ENCODE measurements around the gene TXNDC16. TPM values are rescaled to one million over a fixed set of nuclear protein-coding genes. Genes with fewer than 3 reads are reported as not detected.

TXNDC16 gene
- total RNA-seq, 1 donor from 2014 or later, result 6.8 TPM

DNA sequence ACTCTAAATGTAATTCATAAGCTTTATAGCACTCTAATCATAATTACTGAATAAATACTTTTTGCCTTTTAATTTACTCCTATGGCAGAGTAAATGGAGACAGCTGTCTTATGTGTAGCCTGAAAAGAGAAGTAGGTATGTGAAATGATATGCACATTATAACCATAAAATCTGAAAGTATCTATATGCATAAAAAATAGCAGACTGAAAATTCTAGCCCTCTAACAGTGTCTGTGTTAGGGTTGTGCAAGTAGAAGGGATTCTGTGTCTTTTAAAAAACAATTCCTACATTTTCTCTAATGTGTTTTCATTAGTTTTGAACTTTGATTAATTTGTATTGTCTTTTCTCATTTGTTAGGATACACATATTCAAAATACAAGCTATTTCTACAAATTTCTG is 94.9 kb downstream of the TXNDC16 start:
- no peaks in the 10 kb centered on the region for H3K36me3 Mint-ChIP-seq (ENCODE audit: low read depth, unreplicated experiment)
- no peaks in the 10 kb centered on the region for H3K4me1 Mint-ChIP-seq (ENCODE audit: unreplicated experiment)
- H3K9me3 Mint-ChIP-seq (ENCODE audit: unreplicated experiment), result peaks cover 4% of the 10 kb centered on the region
- no peak overlapping the region for H3K27ac Mint-ChIP-seq (ENCODE audit: unreplicated experiment)
- no peak for DNase-seq (ENCODE audit: low spot score)
- H3K27me3 Mint-ChIP-seq (ENCODE audit: unreplicated experiment), result no peaks in the 10 kb centered on the region
- H3K4me3 Mint-ChIP-seq (ENCODE audit: unreplicated experiment), result no peak overlapping the region
- TF ChIP-seq, protein P1, sequence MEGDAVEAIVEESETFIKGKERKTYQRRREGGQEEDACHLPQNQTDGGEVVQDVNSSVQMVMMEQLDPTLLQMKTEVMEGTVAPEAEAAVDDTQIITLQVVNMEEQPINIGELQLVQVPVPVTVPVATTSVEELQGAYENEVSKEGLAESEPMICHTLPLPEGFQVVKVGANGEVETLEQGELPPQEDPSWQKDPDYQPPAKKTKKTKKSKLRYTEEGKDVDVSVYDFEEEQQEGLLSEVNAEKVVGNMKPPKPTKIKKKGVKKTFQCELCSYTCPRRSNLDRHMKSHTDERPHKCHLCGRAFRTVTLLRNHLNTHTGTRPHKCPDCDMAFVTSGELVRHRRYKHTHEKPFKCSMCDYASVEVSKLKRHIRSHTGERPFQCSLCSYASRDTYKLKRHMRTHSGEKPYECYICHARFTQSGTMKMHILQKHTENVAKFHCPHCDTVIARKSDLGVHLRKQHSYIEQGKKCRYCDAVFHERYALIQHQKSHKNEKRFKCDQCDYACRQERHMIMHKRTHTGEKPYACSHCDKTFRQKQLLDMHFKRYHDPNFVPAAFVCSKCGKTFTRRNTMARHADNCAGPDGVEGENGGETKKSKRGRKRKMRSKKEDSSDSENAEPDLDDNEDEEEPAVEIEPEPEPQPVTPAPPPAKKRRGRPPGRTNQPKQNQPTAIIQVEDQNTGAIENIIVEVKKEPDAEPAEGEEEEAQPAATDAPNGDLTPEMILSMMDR (IDR thresholded peaks at IDR 0.05; ENCODE audit: unreplicated experiment), result no peak

DNA sequence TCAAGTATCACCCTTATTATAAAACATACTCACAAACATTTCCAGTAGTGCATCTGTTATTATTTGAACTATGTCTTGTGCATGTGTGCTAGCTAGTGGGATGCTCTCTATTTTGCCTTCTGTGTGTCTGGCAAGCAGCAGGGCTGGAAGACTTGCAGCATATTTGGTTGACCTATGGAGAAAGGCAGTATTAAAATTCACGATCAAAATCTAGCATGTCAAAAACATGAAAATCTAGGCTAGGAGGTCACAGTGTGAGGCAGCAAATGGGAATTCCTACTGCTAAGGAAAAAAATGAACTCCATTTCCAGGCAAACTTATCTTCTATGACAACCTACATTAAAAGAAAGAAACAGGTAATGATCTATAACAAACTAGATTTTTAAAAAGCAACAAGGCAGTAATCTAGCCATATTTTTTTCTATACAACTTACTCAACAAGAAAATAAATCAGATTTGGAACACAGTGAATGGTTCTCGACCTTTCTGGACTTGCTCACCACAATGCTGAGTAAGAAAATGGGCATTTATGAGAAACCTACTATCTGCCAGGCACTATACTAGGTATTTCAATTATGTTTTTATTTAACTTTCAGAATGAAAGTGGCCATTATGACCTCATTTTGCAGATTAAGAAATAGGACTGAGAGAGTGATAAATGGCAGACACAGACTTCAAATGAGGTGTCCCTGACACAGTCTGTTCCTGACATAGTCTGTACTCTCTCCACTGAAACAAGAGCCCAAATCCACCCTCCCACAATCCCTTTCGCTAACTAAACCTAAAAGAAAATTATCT is 96.8 kb downstream of the TXNDC16 start:
- no peak overlapping the region for H3K4me3 Mint-ChIP-seq (ENCODE audit: unreplicated experiment)
- TF ChIP-seq, protein P1 (IDR thresholded peaks at IDR 0.05; ENCODE audit: unreplicated experiment), result no peak
- H3K9me3 Mint-ChIP-seq (ENCODE audit: unreplicated experiment), result no peaks in the 10 kb centered on the region
- H3K4me1 Mint-ChIP-seq (ENCODE audit: unreplicated experiment), result no peaks in the 10 kb centered on the region
- no peaks in the 10 kb centered on the region for H3K36me3 Mint-ChIP-seq (ENCODE audit: low read depth, unreplicated experiment)
- no peak for DNase-seq (ENCODE audit: low spot score)
- no peak overlapping the region for H3K27ac Mint-ChIP-seq (ENCODE audit: unreplicated experiment)
- no peaks in the 10 kb centered on the region for H3K27me3 Mint-ChIP-seq (ENCODE audit: unreplicated experiment)

DNA sequence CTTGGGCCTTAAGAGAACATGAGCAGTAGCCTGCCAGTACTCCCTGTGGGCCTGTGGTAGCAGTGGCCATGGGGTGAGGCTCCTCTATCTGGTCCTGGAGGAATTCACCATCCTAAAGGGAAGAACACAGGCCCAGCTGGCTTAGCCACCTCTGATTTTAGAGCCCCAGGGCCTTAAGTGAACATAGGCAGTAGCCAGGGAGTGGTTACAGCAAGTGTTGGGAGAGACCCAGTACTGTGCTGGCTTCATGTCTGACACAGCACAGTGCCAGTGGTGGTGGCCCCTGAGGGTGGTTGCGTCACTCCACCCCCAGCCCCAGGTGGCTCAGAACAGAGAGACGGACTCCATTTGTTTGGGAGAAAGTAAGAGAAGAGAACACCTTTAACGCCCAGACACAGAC is 105.1 kb downstream of the TXNDC16 start:
- DNase-seq (ENCODE audit: low spot score), result no peak
- no peaks in the 10 kb centered on the region for H3K27me3 Mint-ChIP-seq (ENCODE audit: unreplicated experiment)
- no peaks in the 10 kb centered on the region for H3K36me3 Mint-ChIP-seq (ENCODE audit: low read depth, unreplicated experiment)
- no peak overlapping the region for H3K4me3 Mint-ChIP-seq (ENCODE audit: unreplicated experiment)
- H3K9me3 Mint-ChIP-seq (ENCODE audit: unreplicated experiment), result no peaks in the 10 kb centered on the region
- no peaks in the 10 kb centered on the region for H3K4me1 Mint-ChIP-seq (ENCODE audit: unreplicated experiment)
- TF ChIP-seq, protein P1 (IDR thresholded peaks at IDR 0.05; ENCODE audit: unreplicated experiment), result no peak
- H3K27ac Mint-ChIP-seq (ENCODE audit: unreplicated experiment), result no peak overlapping the region

DNA sequence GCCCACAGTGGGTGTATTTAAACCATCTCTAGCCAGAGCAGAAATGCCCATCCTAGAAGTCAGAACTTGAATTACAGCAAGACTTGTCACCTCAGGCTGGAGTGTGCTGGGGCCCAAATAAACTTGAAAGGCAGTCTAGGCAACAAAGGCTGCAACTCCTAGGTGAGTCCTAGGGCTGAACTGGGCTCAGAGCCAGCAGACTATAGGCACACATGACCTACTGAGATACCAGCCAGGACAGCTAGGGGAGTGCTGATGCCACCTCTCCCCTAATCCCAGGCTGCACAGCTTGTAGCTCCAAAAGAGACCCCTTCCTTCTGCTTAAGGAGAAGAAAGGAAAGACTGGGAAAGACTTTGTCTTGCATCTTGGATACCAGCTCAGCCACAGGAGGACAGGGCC is 106.0 kb downstream of the TXNDC16 start:
- no peaks in the 10 kb centered on the region for H3K9me3 Mint-ChIP-seq (ENCODE audit: unreplicated experiment)
- H3K27me3 Mint-ChIP-seq (ENCODE audit: unreplicated experiment), result no peaks in the 10 kb centered on the region
- no peaks in the 10 kb centered on the region for H3K36me3 Mint-ChIP-seq (ENCODE audit: low read depth, unreplicated experiment)
- TF ChIP-seq, protein P1 (IDR thresholded peaks at IDR 0.05; ENCODE audit: unreplicated experiment), result no peak
- no peaks in the 10 kb centered on the region for H3K4me1 Mint-ChIP-seq (ENCODE audit: unreplicated experiment)
- no peak overlapping the region for H3K27ac Mint-ChIP-seq (ENCODE audit: unreplicated experiment)
- no peak overlapping the region for H3K4me3 Mint-ChIP-seq (ENCODE audit: unreplicated experiment)
- DNase-seq (ENCODE audit: low spot score), result no peak

DNA sequence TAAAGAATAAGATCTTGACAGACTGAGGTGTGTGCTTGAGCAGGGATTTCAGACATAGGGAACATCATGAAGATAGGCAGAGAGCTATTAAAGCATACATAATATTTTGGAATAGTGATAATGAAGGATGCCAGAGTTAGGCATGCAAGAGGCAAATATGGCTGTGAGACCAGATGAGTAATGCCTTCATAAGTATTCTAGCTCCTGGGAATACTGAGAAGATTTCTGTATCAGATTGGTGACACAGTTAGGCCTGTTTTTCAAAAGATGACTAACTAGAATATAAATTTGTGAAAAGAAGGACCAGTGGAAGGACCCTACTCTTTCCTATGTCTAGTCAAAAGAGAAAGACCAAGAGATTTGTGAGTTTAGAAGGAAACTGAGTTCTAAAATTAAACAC is 108.8 kb downstream of the TXNDC16 start:
- Mint-ChIP-seq H3K36me3 (ENCODE audit: low read depth, unreplicated experiment) (no peaks in the 10 kb centered on the region), H3K9me3 (ENCODE audit: unreplicated experiment) (no peaks in the 10 kb centered on the region), H3K27ac (ENCODE audit: unreplicated experiment) (no peak overlapping the region), H3K4me1 (ENCODE audit: unreplicated experiment) (no peaks in the 10 kb centered on the region), H3K27me3 (ENCODE audit: unreplicated experiment) (no peaks in the 10 kb centered on the region), H3K4me3 (ENCODE audit: unreplicated experiment) (no peak overlapping the region)
- TF ChIP-seq, protein P1 (IDR thresholded peaks at IDR 0.05; ENCODE audit: unreplicated experiment), result no peak
- no peak for DNase-seq (ENCODE audit: low spot score)

Measured in endothelial cell (in vitro differentiated cells).